Bronchial epithelial cell (primary cell): ENCODE data around the gene SPATA13. TPM values are rescaled to one million over a fixed set of nuclear protein-coding genes. Genes with fewer than 3 reads are reported as not detected.
A peak's percentile ranks its signal among the peaks of the same experiment; 100 is the strongest.
"Not testable (repeated sequence)": the region's sequence is repeated elsewhere in the genome, so short reads cannot be mapped to it uniquely, and the experiment has no call there.

Experiments
- DNase-seq: peaks from one replicate; pipeline ENCODE4 v3.0.0-alpha.2; 2010; ENCODE audit warnings: low read depth
- FAIRE-seq: peaks from 2 replicates; lab custom pipeline; 2011; peaks lifted over from hg19 to GRCh38; lab: Jason Lieb, UNC
- H3K27me3 ChIP-seq: 2 replicates; pipeline ENCODE4 v1.5.1; 2011; ENCODE audit warnings: low read length; ENCODE audit not compliant: control insufficient read depth, insufficient read depth
- H3K36me3 ChIP-seq: 2 replicates; pipeline ENCODE4 v1.5.1; 2011; ENCODE audit warnings: low read length; ENCODE audit not compliant: control insufficient read depth, insufficient read depth
- H3K4me3 ChIP-seq: 2 replicates; pipeline ENCODE4 v1.5.1; 2011; ENCODE audit warnings: mild to moderate bottlenecking, low read depth, low read length, control low read depth
- CTCF ChIP-seq: IDR thresholded peaks from 2 replicates; pipeline ENCODE4 v1.5.1; 2011; ENCODE audit warnings: mild to moderate bottlenecking, moderate library complexity, low read length, control low read depth, inconsistent platforms; ENCODE audit not compliant: insufficient read depth, severe bottlenecking
- total RNA-seq: library from RNA; depleted of rRNA; stranded (reverse); fragments of >200 nt; gene quantifications from 2 replicates; pipeline ENCODE4 v1.2.1, GENCODE V29; 2014

SPATA13 gene
- total RNA-seq, 1 donor from 2014 or later: 2.1 TPM

GRCh38 chr13:24322470-24322869, 161.9 kb downstream of the SPATA13 start:
- TF ChIP-seq CTCF: peak; percentile 66
- FAIRE-seq, H3K4me3 ChIP-seq, H3K27me3 ChIP-seq, H3K36me3 ChIP-seq: not testable (repeated sequence)
- DNase-seq: peak; percentile 10

GRCh38 chr13:24323036-24323738, 162.7 kb downstream of the SPATA13 start:
- FAIRE-seq (no peak), DNase-seq (no peak)
- Histone ChIP-seq H3K4me3 (no peak overlapping the region), H3K27me3 (no peaks in the 10 kb centered on the region), H3K36me3 (no peaks in the 10 kb centered on the region)
- TF ChIP-seq CTCF: no peak

- H3K4me3 ChIP-seq: no peak overlapping the region
- H3K36me3 ChIP-seq: no peaks in the 10 kb centered on the region
- TF ChIP-seq CTCF: no peak
- no peaks in the 10 kb centered on the region for H3K27me3 ChIP-seq
- no peak for FAIRE-seq
- DNase-seq: no peak
These were observed 163.2 kb downstream of the SPATA13 start for GRCh38 chr13:24323739-24324075.

- H3K36me3 ChIP-seq, H3K4me3 ChIP-seq, DNase-seq, H3K27me3 ChIP-seq, FAIRE-seq: not testable (repeated sequence)
These were observed 167.1 kb downstream of the SPATA13 start for GRCh38 chr13:24327598-24327997.

GRCh38 chr13:24328145-24328544, 167.6 kb downstream of the SPATA13 start:
- FAIRE-seq (no peak), DNase-seq (no peak)
- no peak for TF ChIP-seq CTCF
- Histone ChIP-seq H3K27me3 (no peaks in the 10 kb centered on the region), H3K36me3 (no peaks in the 10 kb centered on the region), H3K4me3 (peak overlapping the region; percentile 16)

- no peak for TF ChIP-seq CTCF
- Histone ChIP-seq H3K27me3 (no peaks in the 10 kb centered on the region), H3K36me3 (no peaks in the 10 kb centered on the region), H3K4me3 (no peak overlapping the region)
- FAIRE-seq (no peak), DNase-seq (no peak)
These were observed 178.2 kb downstream of the SPATA13 start for GRCh38 chr13:24338721-24339120.
